ENCODE measurements around the gene CCDC88A.

DNA sequence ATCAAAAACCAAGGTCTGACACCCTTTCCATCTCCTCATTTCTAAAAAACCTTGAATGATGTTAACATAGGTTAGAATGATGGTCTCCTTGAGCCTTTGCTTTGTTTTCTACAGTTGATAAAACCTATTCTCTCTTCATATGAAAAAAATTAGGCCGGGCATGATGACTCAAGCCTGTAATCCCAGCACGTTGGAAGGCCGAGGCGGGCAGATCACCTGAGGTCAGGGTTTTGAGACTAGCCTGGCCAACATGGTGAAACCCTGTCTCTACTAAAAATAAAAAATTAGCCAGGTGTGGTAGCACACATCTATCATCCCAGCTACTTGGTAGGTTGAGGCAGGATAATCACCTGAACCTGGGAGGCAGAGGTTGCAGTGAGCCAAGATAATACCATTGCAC lies 49.4 kb downstream of the CCDC88A start:
- TF ChIP-seq, protein P1, sequence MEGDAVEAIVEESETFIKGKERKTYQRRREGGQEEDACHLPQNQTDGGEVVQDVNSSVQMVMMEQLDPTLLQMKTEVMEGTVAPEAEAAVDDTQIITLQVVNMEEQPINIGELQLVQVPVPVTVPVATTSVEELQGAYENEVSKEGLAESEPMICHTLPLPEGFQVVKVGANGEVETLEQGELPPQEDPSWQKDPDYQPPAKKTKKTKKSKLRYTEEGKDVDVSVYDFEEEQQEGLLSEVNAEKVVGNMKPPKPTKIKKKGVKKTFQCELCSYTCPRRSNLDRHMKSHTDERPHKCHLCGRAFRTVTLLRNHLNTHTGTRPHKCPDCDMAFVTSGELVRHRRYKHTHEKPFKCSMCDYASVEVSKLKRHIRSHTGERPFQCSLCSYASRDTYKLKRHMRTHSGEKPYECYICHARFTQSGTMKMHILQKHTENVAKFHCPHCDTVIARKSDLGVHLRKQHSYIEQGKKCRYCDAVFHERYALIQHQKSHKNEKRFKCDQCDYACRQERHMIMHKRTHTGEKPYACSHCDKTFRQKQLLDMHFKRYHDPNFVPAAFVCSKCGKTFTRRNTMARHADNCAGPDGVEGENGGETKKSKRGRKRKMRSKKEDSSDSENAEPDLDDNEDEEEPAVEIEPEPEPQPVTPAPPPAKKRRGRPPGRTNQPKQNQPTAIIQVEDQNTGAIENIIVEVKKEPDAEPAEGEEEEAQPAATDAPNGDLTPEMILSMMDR (IDR thresholded peaks at IDR 0.05), result no peak
- TF ChIP-seq POLR2A (IDR thresholded peaks at IDR 0.05), result no peak

Measured in adrenal gland (tissue), 5 donors.